K562 (cell line): ENCODE measurements around the gene ZNF264. TPM values are rescaled to one million over a fixed set of nuclear protein-coding genes. Genes with fewer than 3 reads are reported as not detected.

ENCODE experiments used
- BCL6 ChIP-seq: fragments of 250-450 bp; sonication (Bioruptor Pico); IDR thresholded peaks from 2 replicates; pipeline ENCODE4 v1.4.0; 2020
- EP300 ChIP-seq: IDR thresholded peaks from 2 replicates; pipeline ENCODE4 v1.6.1; 2012; ENCODE audit warnings: low read length, improper control_type of control experiment
- GABPA ChIP-seq: fragments of 200-800 bp; sonication (Bioruptor generic); conservative IDR thresholded peaks from 2 replicates; pipeline ENCODE4 v1.6.1; 2016; ENCODE audit warnings: low read depth, missing genetic modification characterization, missing compliant biosample characterization
- MAFG ChIP-seq: fragments of 450-650 bp; conservative IDR thresholded peaks from 2 replicates; pipeline ENCODE4 v1.6.1; 2016; ENCODE audit warnings: missing genetic modification characterization, missing compliant biosample characterization
- MCM2 ChIP-seq: fragments of 450-650 bp; IDR thresholded peaks from 2 replicates; pipeline ENCODE4 v1.6.1; 2017; ENCODE audit warnings: low read depth, mild to moderate bottlenecking
- NFYB ChIP-seq: IDR thresholded peaks from 2 replicates; pipeline ENCODE4 v1.6.1; 2011; ENCODE audit warnings: mild to moderate bottlenecking, moderate library complexity; ENCODE audit not compliant: insufficient read length; ENCODE audit errors: extremely low read depth
- TGIF2 ChIP-seq: sonication (generic); formaldehyde crosslinking; IDR thresholded peaks from 2 replicates; pipeline ENCODE4 v1.8.1; 2022; ENCODE audit warnings: mild to moderate bottlenecking, missing genetic modification reagents, moderate library complexity
- polyA plus RNA-seq, 8 experiments: library from polyadenylated mRNA; depleted of rRNA in 4 of 8; stranded (reverse) in 5 of 8; unstranded in 3 of 8; fragments of >200 nt; fragmentation: Nextera tagmentation in 2 of 8; fragmentation: Illumina TruSeq in 1 of 8; extraction: Ambion mirVana in 2 of 8; extraction: Trizol in 1 of 8; gene quantifications; 2 replicates each; pipeline versions ENCODE4 v1.2.1 to v1.2.3, GENCODE V29; 2011 to 2014; ENCODE audit warnings: inconsistent platforms in 1 of 8, missing spikeins in 1 of 8
- total RNA-seq, 7 experiments: library from RNA; depleted of rRNA in 6 of 7; stranded (reverse); fragments of >200 nt in 6 of 7; fragmentation: Illumina TruSeq in 2 of 7; extraction: Trizol in 2 of 7; gene quantifications; 2 replicates each; pipeline versions ENCODE4 v1.2.1 to v1.2.3, GENCODE V29; 2011 to 2021; ENCODE audit warnings: low replicate concordance in 1 of 7
- TF ChIP-seq, protein P1 (sequence below): fragments of 450-650 bp; IDR thresholded peaks from 2 replicates; pipeline ENCODE4 v1.6.1; 2016; ENCODE audit warnings: mild to moderate bottlenecking, moderate library complexity
- TF ChIP-seq, protein P2 (sequence below), 3 experiments: fragments of 200-800 bp in 1 of 3; sonication (Bioruptor generic) in 1 of 3; sonication (generic) in 1 of 3; formaldehyde crosslinking in 1 of 3; IDR thresholded peaks; 2 replicates each; pipeline versions ENCODE4 v1.6.1 to v1.8.0; 2016 to 2022; ENCODE audit warnings: mild to moderate bottlenecking in 2 of 3, missing compliant biosample characterization in 2 of 3, missing genetic modification characterization in 2 of 3, missing genetic modification reagents in 1 of 3
- TF ChIP-seq, protein P3 (sequence below): IDR thresholded peaks from 3 replicates; pipeline ENCODE4 v1.6.1; 2011; ENCODE audit warnings: borderline replicate concordance, mild to moderate bottlenecking; ENCODE audit not compliant: insufficient read length, insufficient read depth

The ZNF264 gene
- total and polyA plus RNA-seq, 9 of the 15 experiments (the other 6 are each of a cell fraction or from before 2014, with no cell fraction given), result 0.08 to 7.9 (median 1.3) TPM

- TF ChIP-seq, protein P1, sequence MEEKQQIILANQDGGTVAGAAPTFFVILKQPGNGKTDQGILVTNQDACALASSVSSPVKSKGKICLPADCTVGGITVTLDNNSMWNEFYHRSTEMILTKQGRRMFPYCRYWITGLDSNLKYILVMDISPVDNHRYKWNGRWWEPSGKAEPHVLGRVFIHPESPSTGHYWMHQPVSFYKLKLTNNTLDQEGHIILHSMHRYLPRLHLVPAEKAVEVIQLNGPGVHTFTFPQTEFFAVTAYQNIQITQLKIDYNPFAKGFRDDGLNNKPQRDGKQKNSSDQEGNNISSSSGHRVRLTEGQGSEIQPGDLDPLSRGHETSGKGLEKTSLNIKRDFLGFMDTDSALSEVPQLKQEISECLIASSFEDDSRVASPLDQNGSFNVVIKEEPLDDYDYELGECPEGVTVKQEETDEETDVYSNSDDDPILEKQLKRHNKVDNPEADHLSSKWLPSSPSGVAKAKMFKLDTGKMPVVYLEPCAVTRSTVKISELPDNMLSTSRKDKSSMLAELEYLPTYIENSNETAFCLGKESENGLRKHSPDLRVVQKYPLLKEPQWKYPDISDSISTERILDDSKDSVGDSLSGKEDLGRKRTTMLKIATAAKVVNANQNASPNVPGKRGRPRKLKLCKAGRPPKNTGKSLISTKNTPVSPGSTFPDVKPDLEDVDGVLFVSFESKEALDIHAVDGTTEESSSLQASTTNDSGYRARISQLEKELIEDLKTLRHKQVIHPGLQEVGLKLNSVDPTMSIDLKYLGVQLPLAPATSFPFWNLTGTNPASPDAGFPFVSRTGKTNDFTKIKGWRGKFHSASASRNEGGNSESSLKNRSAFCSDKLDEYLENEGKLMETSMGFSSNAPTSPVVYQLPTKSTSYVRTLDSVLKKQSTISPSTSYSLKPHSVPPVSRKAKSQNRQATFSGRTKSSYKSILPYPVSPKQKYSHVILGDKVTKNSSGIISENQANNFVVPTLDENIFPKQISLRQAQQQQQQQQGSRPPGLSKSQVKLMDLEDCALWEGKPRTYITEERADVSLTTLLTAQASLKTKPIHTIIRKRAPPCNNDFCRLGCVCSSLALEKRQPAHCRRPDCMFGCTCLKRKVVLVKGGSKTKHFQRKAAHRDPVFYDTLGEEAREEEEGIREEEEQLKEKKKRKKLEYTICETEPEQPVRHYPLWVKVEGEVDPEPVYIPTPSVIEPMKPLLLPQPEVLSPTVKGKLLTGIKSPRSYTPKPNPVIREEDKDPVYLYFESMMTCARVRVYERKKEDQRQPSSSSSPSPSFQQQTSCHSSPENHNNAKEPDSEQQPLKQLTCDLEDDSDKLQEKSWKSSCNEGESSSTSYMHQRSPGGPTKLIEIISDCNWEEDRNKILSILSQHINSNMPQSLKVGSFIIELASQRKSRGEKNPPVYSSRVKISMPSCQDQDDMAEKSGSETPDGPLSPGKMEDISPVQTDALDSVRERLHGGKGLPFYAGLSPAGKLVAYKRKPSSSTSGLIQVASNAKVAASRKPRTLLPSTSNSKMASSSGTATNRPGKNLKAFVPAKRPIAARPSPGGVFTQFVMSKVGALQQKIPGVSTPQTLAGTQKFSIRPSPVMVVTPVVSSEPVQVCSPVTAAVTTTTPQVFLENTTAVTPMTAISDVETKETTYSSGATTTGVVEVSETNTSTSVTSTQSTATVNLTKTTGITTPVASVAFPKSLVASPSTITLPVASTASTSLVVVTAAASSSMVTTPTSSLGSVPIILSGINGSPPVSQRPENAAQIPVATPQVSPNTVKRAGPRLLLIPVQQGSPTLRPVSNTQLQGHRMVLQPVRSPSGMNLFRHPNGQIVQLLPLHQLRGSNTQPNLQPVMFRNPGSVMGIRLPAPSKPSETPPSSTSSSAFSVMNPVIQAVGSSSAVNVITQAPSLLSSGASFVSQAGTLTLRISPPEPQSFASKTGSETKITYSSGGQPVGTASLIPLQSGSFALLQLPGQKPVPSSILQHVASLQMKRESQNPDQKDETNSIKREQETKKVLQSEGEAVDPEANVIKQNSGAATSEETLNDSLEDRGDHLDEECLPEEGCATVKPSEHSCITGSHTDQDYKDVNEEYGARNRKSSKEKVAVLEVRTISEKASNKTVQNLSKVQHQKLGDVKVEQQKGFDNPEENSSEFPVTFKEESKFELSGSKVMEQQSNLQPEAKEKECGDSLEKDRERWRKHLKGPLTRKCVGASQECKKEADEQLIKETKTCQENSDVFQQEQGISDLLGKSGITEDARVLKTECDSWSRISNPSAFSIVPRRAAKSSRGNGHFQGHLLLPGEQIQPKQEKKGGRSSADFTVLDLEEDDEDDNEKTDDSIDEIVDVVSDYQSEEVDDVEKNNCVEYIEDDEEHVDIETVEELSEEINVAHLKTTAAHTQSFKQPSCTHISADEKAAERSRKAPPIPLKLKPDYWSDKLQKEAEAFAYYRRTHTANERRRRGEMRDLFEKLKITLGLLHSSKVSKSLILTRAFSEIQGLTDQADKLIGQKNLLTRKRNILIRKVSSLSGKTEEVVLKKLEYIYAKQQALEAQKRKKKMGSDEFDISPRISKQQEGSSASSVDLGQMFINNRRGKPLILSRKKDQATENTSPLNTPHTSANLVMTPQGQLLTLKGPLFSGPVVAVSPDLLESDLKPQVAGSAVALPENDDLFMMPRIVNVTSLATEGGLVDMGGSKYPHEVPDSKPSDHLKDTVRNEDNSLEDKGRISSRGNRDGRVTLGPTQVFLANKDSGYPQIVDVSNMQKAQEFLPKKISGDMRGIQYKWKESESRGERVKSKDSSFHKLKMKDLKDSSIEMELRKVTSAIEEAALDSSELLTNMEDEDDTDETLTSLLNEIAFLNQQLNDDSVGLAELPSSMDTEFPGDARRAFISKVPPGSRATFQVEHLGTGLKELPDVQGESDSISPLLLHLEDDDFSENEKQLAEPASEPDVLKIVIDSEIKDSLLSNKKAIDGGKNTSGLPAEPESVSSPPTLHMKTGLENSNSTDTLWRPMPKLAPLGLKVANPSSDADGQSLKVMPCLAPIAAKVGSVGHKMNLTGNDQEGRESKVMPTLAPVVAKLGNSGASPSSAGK, result peak; percentile 61; the same call in 1 of the 2 replicates
- TF ChIP-seq BCL6 (CRISPR knock-in tag), result no peak
- no peak for TF ChIP-seq TGIF2
- no peak for TF ChIP-seq MAFG (tag)
- TF ChIP-seq NFYB, result peak; percentile 25
- no peak for TF ChIP-seq MCM2
- TF ChIP-seq, protein P2, sequence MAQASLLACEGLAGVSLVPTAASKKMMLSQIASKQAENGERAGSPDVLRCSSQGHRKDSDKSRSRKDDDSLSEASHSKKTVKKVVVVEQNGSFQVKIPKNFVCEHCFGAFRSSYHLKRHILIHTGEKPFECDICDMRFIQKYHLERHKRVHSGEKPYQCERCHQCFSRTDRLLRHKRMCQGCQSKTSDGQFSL (CRISPR knock-in tag; IDR thresholded peaks at IDR 0.05), result no peak
- TF ChIP-seq, protein P2 (tag; IDR thresholded peaks at IDR 0.05), result no peak
- TF ChIP-seq, protein P3, sequence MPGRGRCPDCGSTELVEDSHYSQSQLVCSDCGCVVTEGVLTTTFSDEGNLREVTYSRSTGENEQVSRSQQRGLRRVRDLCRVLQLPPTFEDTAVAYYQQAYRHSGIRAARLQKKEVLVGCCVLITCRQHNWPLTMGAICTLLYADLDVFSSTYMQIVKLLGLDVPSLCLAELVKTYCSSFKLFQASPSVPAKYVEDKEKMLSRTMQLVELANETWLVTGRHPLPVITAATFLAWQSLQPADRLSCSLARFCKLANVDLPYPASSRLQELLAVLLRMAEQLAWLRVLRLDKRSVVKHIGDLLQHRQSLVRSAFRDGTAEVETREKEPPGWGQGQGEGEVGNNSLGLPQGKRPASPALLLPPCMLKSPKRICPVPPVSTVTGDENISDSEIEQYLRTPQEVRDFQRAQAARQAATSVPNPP, result no peak
- TF ChIP-seq EP300, result peak; percentile 29; the same call in 1 of the 2 replicates
- peak; percentile 97 for TF ChIP-seq GABPA (tag)
Observed at GRCh38 chr19:57240311-57241090, 49.2 kb downstream of the ZNF264 start, which contains the start of gene ZNF805 (continued).
